NT2/D1 (cell line): Measurements from ENCODE around the gene GLO1.

Experiments used
- SUZ12 ChIP-seq: IDR thresholded peaks from 2 replicates; pipeline ENCODE4 v1.6.1; 2011; ENCODE audit not compliant: insufficient read length, insufficient read depth; ENCODE audit errors: extremely low read depth
- YY1 ChIP-seq: IDR thresholded peaks from 2 replicates; pipeline ENCODE4 v1.6.1; 2011; ENCODE audit not compliant: insufficient read length, insufficient read depth
- ZNF274 ChIP-seq: IDR thresholded peaks from 2 replicates; pipeline ENCODE4 v1.6.1; 2011; ENCODE audit warnings: mild to moderate bottlenecking, low read depth, low read length

DNA sequence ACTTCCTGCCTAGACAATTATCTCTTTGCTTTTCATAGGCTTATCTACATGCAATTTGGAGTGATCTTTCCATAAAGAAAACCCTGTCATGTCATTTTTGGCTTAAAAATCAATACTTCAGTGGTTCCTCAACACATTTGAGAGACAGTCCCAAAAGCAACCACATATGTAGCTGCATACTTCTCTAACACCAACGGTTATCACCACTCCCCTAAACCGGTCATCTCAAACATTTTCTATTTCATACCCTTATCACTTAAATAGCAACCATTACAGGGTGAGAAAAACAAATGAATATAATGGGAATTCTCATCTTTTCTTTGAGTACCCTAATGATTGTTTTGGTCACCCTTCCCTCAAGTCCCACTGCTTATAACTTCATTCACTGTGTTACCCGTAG lies 5.1 kb downstream of the GLO1 start:
- TF ChIP-seq ZNF274 (no peak), YY1 (no peak), SUZ12 (no peak)
